ENCODE data around the gene CDHR3.

Gene CDHR3

GRCh38 chr7:105926131-105926530 lies 36.9 kb upstream of the CDHR3 start:
- Histone ChIP-seq H3K23ac (ENCODE audit: low read length) (no peak overlapping the region), H3K4me3 (ENCODE audit: low read length) (no peak overlapping the region), H3K9ac (ENCODE audit: low read length) (no peak overlapping the region), H3K56ac (ENCODE audit: low read length) (no peak overlapping the region), H3K79me1 (ENCODE audit: low read length) (no peaks in the 10 kb centered on the region), H3K4me2 (ENCODE audit: low read length) (no peak overlapping the region), H4K8ac (ENCODE audit: low read depth, low read length) (no peak overlapping the region), H3K18ac (ENCODE audit: low read length) (no peak overlapping the region), H2BK15ac (replicated peaks; ENCODE audit: low read depth) (no peak overlapping the region), H3K79me2 (ENCODE audit: control insufficient read depth, insufficient read depth, low read length) (no peaks in the 10 kb centered on the region), H3K27ac (ENCODE audit: low read depth, low read length) (no peak overlapping the region), H3K27me3 (ENCODE audit: insufficient read depth, low read length, poor library complexity) (no peaks in the 10 kb centered on the region), H2BK5ac (ENCODE audit: low read length) (no peak overlapping the region), H3K4me1 (ENCODE audit: control insufficient read depth, low read depth, low read length) (no peaks in the 10 kb centered on the region), H2AK5ac (ENCODE audit: low read length) (no peak overlapping the region), H4K5ac (ENCODE audit: low read length) (no peak overlapping the region), H3K36me3 (ENCODE audit: control insufficient read depth, insufficient read depth, low read length) (no peaks in the 10 kb centered on the region), H3K4ac (ENCODE audit: low read depth, low read length) (no peak overlapping the region), H2BK120ac (ENCODE audit: low read depth, low read length) (no peak overlapping the region)
- DNase-seq, result no peak
- WGBS (ENCODE audit: extremely low coverage, insufficient coverage, low lambda C conversion rate), result no CpG with 5 or more reads among the region's 3 CpGs

DNA sequence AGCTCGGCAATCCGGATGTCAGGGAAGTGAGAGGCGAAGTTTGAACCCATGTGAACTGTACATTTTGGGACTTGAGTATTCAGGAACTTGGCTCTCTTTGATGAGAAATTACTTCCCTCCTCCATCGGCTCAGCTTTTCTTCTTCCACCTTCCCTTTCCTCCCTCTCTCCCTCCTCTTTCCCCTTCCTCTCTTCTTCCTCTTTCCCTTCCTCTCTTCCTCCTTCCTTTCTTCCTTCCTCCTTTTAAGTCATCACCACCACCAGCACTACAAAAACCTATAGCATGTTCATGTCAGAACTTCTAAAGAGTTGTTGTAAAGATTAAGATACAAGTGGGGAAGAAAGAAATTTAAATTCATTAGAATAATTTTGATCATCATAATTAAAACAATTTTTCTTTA lies 31.9 kb upstream of the CDHR3 start:
- Histone ChIP-seq H2AK5ac (ENCODE audit: low read length) (no peak overlapping the region), H3K4me1 (ENCODE audit: control insufficient read depth, low read depth, low read length) (no peaks in the 10 kb centered on the region)

GRCh38 chr7:105932835-105933477 lies 30.1 kb upstream of the CDHR3 start:
- no CpG with 5 or more reads among the region's 8 CpGs for WGBS (ENCODE audit: extremely low coverage, insufficient coverage, low lambda C conversion rate)
- Histone ChIP-seq H3K4me3 (ENCODE audit: low read length) (no peak overlapping the region), H3K4ac (ENCODE audit: low read depth, low read length) (no peak overlapping the region), H3K27ac (ENCODE audit: low read depth, low read length) (no peak overlapping the region), H3K79me2 (ENCODE audit: control insufficient read depth, insufficient read depth, low read length) (no peaks in the 10 kb centered on the region), H4K5ac (ENCODE audit: low read length) (no peak overlapping the region), H3K23ac (ENCODE audit: low read length) (no peak overlapping the region), H3K9ac (ENCODE audit: low read length) (no peak overlapping the region), H3K4me2 (ENCODE audit: low read length) (no peak overlapping the region), H3K4me1 (ENCODE audit: control insufficient read depth, low read depth, low read length) (no peaks in the 10 kb centered on the region), H2BK5ac (ENCODE audit: low read length) (no peak overlapping the region), H3K79me1 (ENCODE audit: low read length) (no peaks in the 10 kb centered on the region), H3K27me3 (ENCODE audit: insufficient read depth, low read length, poor library complexity) (no peaks in the 10 kb centered on the region), H2AK5ac (ENCODE audit: low read length) (no peak overlapping the region), H2BK120ac (ENCODE audit: low read depth, low read length) (no peak overlapping the region), H3K36me3 (ENCODE audit: control insufficient read depth, insufficient read depth, low read length) (no peaks in the 10 kb centered on the region), H2BK15ac (replicated peaks; ENCODE audit: low read depth) (no peak overlapping the region), H4K8ac (ENCODE audit: low read depth, low read length) (no peak overlapping the region), H3K18ac (ENCODE audit: low read length) (no peak overlapping the region), H3K56ac (ENCODE audit: low read length) (peak overlapping the region; percentile 39)
- DNase-seq, result peak; percentile 19

More for the DNA sequence above, 31.9 kb upstream of the CDHR3 start:
- WGBS (ENCODE audit: extremely low coverage, insufficient coverage, low lambda C conversion rate), result no CpG with 5 or more reads among the region's 4 CpGs
- Histone ChIP-seq H3K4me3 (ENCODE audit: low read length) (no peak overlapping the region), H3K36me3 (ENCODE audit: control insufficient read depth, insufficient read depth, low read length) (no peaks in the 10 kb centered on the region), H3K79me2 (ENCODE audit: control insufficient read depth, insufficient read depth, low read length) (no peaks in the 10 kb centered on the region), H2BK15ac (replicated peaks; ENCODE audit: low read depth) (no peak overlapping the region), H3K9ac (ENCODE audit: low read length) (no peak overlapping the region), H3K4me2 (ENCODE audit: low read length) (no peak overlapping the region), H4K5ac (ENCODE audit: low read length) (no peak overlapping the region), H4K8ac (ENCODE audit: low read depth, low read length) (no peak overlapping the region), H3K4ac (ENCODE audit: low read depth, low read length) (no peak overlapping the region), H3K18ac (ENCODE audit: low read length) (no peak overlapping the region), H3K56ac (ENCODE audit: low read length) (no peak overlapping the region), H3K23ac (ENCODE audit: low read length) (no peak overlapping the region), H2BK120ac (ENCODE audit: low read depth, low read length) (no peak overlapping the region), H3K27ac (ENCODE audit: low read depth, low read length) (no peak overlapping the region), H3K27me3 (ENCODE audit: insufficient read depth, low read length, poor library complexity) (no peaks in the 10 kb centered on the region), H3K79me1 (ENCODE audit: low read length) (no peaks in the 10 kb centered on the region), H2BK5ac (ENCODE audit: low read length) (no peak overlapping the region)
- no peak for DNase-seq

DNA sequence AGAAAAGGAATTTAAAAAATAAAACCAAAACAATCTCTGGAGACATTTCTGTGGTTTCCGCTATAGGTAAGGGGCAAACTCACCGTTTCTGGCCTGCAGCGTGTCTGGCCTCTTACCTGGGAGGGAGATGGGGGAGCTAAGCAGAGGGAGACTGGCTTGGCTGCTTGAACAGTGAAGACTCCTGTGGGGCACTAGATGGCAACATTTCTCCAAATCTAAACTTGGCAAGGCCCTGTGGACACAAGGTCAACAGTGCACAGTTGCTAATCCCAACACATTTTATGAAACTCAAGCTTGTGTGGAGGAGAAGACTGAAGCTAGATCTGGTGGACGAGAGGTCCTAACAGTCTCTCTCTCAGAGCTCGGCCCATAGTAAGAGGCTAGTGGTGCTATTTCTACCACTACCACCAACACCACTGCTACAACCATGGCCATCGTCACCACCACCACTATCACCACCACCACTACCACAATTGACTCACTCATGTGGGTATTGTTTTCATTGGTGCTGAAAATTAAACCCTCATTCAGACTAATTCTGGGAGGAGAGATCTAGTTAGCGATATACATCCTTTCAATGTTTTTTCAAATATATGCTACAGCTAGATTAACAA lies 28.4 kb upstream of the CDHR3 start:
- H2AK5ac ChIP-seq (ENCODE audit: low read length), result no peak overlapping the region
- H3K36me3 ChIP-seq (ENCODE audit: control insufficient read depth, insufficient read depth, low read length), result no peaks in the 10 kb centered on the region
- no peak overlapping the region for H3K56ac ChIP-seq (ENCODE audit: low read length)
- no peaks in the 10 kb centered on the region for H3K27me3 ChIP-seq (ENCODE audit: insufficient read depth, low read length, poor library complexity)
- DNase-seq, result peak; percentile 80
- no peak overlapping the region for H3K27ac ChIP-seq (ENCODE audit: low read depth, low read length)
- no peak overlapping the region for H4K5ac ChIP-seq (ENCODE audit: low read length)
- H3K4me3 ChIP-seq (ENCODE audit: low read length), result no peak overlapping the region
- no peak overlapping the region for H4K8ac ChIP-seq (ENCODE audit: low read depth, low read length)
- H3K18ac ChIP-seq (ENCODE audit: low read length), result no peak overlapping the region
- H3K23ac ChIP-seq (ENCODE audit: low read length), result no peak overlapping the region
- no peak overlapping the region for H3K4ac ChIP-seq (ENCODE audit: low read depth, low read length)
- WGBS (ENCODE audit: extremely low coverage, insufficient coverage, low lambda C conversion rate), result no CpG with 5 or more reads among the region's 7 CpGs
- no peaks in the 10 kb centered on the region for H3K79me2 ChIP-seq (ENCODE audit: control insufficient read depth, insufficient read depth, low read length)
- H3K4me1 ChIP-seq (ENCODE audit: control insufficient read depth, low read depth, low read length), result no peaks in the 10 kb centered on the region
- no peak overlapping the region for H2BK15ac ChIP-seq (replicated peaks; ENCODE audit: low read depth)
- no peak overlapping the region for H2BK120ac ChIP-seq (ENCODE audit: low read depth, low read length)
- no peak overlapping the region for H3K9ac ChIP-seq (ENCODE audit: low read length)
- H3K79me1 ChIP-seq (ENCODE audit: low read length), result no peaks in the 10 kb centered on the region
- H2BK5ac ChIP-seq (ENCODE audit: low read length), result no peak overlapping the region
- no peak overlapping the region for H3K4me2 ChIP-seq (ENCODE audit: low read length)

- Histone ChIP-seq H2AK5ac (ENCODE audit: low read length) (no peak overlapping the region), H3K18ac (ENCODE audit: low read length) (no peak overlapping the region), H3K4me3 (ENCODE audit: low read length) (no peak overlapping the region), H3K27ac (ENCODE audit: low read depth, low read length) (no peak overlapping the region), H2BK120ac (ENCODE audit: low read depth, low read length) (no peak overlapping the region), H3K4me2 (ENCODE audit: low read length) (no peak overlapping the region), H3K79me2 (ENCODE audit: control insufficient read depth, insufficient read depth, low read length) (no peaks in the 10 kb centered on the region), H4K8ac (ENCODE audit: low read depth, low read length) (no peak overlapping the region), H2BK15ac (replicated peaks; ENCODE audit: low read depth) (no peak overlapping the region), H3K4ac (ENCODE audit: low read depth, low read length) (no peak overlapping the region), H3K79me1 (ENCODE audit: low read length) (no peaks in the 10 kb centered on the region), H3K27me3 (ENCODE audit: insufficient read depth, low read length, poor library complexity) (no peaks in the 10 kb centered on the region), H3K9ac (ENCODE audit: low read length) (no peak overlapping the region), H3K4me1 (ENCODE audit: control insufficient read depth, low read depth, low read length) (peaks cover 5% of the 10 kb centered on the region), H3K36me3 (ENCODE audit: control insufficient read depth, insufficient read depth, low read length) (no peaks in the 10 kb centered on the region), H3K56ac (ENCODE audit: low read length) (no peak overlapping the region), H2BK5ac (ENCODE audit: low read length) (no peak overlapping the region), H3K23ac (ENCODE audit: low read length) (no peak overlapping the region), H4K5ac (ENCODE audit: low read length) (no peak overlapping the region)
- WGBS (ENCODE audit: extremely low coverage, insufficient coverage, low lambda C conversion rate), result no CpG with 5 or more reads among the region's 5 CpGs
- no peak for DNase-seq
Measured at GRCh38 chr7:105935250-105935649, 27.8 kb upstream of the CDHR3 start.

GRCh38 chr7:105937411-105937810 lies 25.7 kb upstream of the CDHR3 start:
- H3K4me3 ChIP-seq (ENCODE audit: low read length), result no peak overlapping the region
- H3K27me3 ChIP-seq (ENCODE audit: insufficient read depth, low read length, poor library complexity), result no peaks in the 10 kb centered on the region
- no CpG with 5 or more reads among the region's 3 CpGs for WGBS (ENCODE audit: extremely low coverage, insufficient coverage, low lambda C conversion rate)

More at GRCh38 chr7:105937411-105937810, 25.7 kb upstream of the CDHR3 start:
- peaks cover 9% of the 10 kb centered on the region for H3K4me1 ChIP-seq (ENCODE audit: control insufficient read depth, low read depth, low read length)
- no peaks in the 10 kb centered on the region for H3K79me1 ChIP-seq (ENCODE audit: low read length)
- no peak overlapping the region for H4K8ac ChIP-seq (ENCODE audit: low read depth, low read length)
- H3K4me2 ChIP-seq (ENCODE audit: low read length), result no peak overlapping the region
- no peak overlapping the region for H2BK15ac ChIP-seq (replicated peaks; ENCODE audit: low read depth)
- H3K27ac ChIP-seq (ENCODE audit: low read depth, low read length), result no peak overlapping the region
- no peak overlapping the region for H3K23ac ChIP-seq (ENCODE audit: low read length)
- H2AK5ac ChIP-seq (ENCODE audit: low read length), result no peak overlapping the region
- no peak overlapping the region for H3K4ac ChIP-seq (ENCODE audit: low read depth, low read length)
- no peaks in the 10 kb centered on the region for H3K79me2 ChIP-seq (ENCODE audit: control insufficient read depth, insufficient read depth, low read length)
- H2BK120ac ChIP-seq (ENCODE audit: low read depth, low read length), result no peak overlapping the region
- no peak overlapping the region for H2BK5ac ChIP-seq (ENCODE audit: low read length)
- H3K9ac ChIP-seq (ENCODE audit: low read length), result no peak overlapping the region
- H3K56ac ChIP-seq (ENCODE audit: low read length), result no peak overlapping the region
- no peak overlapping the region for H4K5ac ChIP-seq (ENCODE audit: low read length)
- H3K36me3 ChIP-seq (ENCODE audit: control insufficient read depth, insufficient read depth, low read length), result no peaks in the 10 kb centered on the region
- DNase-seq, result peak; percentile 64
- H3K18ac ChIP-seq (ENCODE audit: low read length), result no peak overlapping the region
